Liver (tissue), 9 donors: Measurements from ENCODE around the gene RABGGTA. TPM values are rescaled to one million over a fixed set of nuclear protein-coding genes. Genes with fewer than 3 reads are reported as not detected.

ENCODE experiments used
- DNase-seq: peaks from one replicate; pipeline ENCODE4 v3.0.0-alpha.2; 2017; ENCODE audit warnings: low spot score
- H3K27ac ChIP-seq, 2 donors: one replicate each; pipeline ENCODE4 v1.7.0; 2013; ENCODE audit warnings: inconsistent platforms in 2 of 2, low read length in 2 of 2, control low read depth in 1 of 2, low read depth in 1 of 2, mild to moderate bottlenecking in 1 of 2
- H3K27me3 ChIP-seq, 4 donors: one replicate each; pipeline versions ENCODE4 v1.6.1 to v1.7.0; 2013; ENCODE audit warnings: low read length in 3 of 4, inconsistent platforms in 1 of 4, mild to moderate bottlenecking in 1 of 4, moderate library complexity in 1 of 4; ENCODE audit not compliant: control insufficient read depth in 4 of 4, insufficient read depth in 4 of 4
- H3K36me3 ChIP-seq, 4 donors: one replicate each; pipeline versions ENCODE4 v1.6.1 to v1.7.0; 2013; ENCODE audit warnings: low read length in 3 of 4, mild to moderate bottlenecking in 3 of 4, low read depth in 1 of 4, moderate library complexity in 1 of 4; ENCODE audit not compliant: control insufficient read depth in 4 of 4, insufficient read depth in 3 of 4
- H3K4me1 ChIP-seq, 4 donors: one replicate each; pipeline versions ENCODE4 v1.6.1 to v1.7.0; 2013; ENCODE audit warnings: low read length in 3 of 4, mild to moderate bottlenecking in 3 of 4, moderate library complexity in 1 of 4; ENCODE audit not compliant: control insufficient read depth in 4 of 4, insufficient read depth in 4 of 4
- H3K4me3 ChIP-seq, 3 donors: one replicate each; pipeline versions ENCODE4 v1.6.1 to v1.7.0; 2013; ENCODE audit warnings: low read length in 3 of 3, control low read depth in 1 of 3, low read depth in 1 of 3, mild to moderate bottlenecking in 1 of 3
- H3K9ac ChIP-seq, 2 donors: one replicate each; pipeline ENCODE4 v1.7.0; 2013; ENCODE audit warnings: low read length in 2 of 2, mild to moderate bottlenecking in 2 of 2, moderate library complexity in 2 of 2, control low read depth in 1 of 2, low read depth in 1 of 2
- H3K9me3 ChIP-seq, 4 donors: one replicate each; pipeline versions ENCODE4 v1.6.1 to v1.7.0; 2013; ENCODE audit warnings: low read length in 3 of 4; ENCODE audit not compliant: control insufficient read depth in 4 of 4
- FOXA1 ChIP-seq: IDR thresholded peaks from 2 replicates; pipeline ENCODE4 v1.6.1; 2016; ENCODE audit warnings: antibody characterized with exemption
- FOXA2 ChIP-seq: IDR thresholded peaks from 2 replicates; pipeline ENCODE4 v1.6.1; 2016; ENCODE audit warnings: antibody characterized with exemption
- HNF4A ChIP-seq, 2 donors: conservative IDR thresholded peaks; 2 replicates each; pipeline ENCODE4 v1.6.1; 2016; ENCODE audit warnings: antibody characterized with exemption in 2 of 2, mild to moderate bottlenecking in 2 of 2
- HNF4G ChIP-seq: IDR thresholded peaks from 2 replicates; pipeline ENCODE4 v1.6.1; 2016; ENCODE audit warnings: antibody characterized with exemption
- NR2F2 ChIP-seq: IDR thresholded peaks from 2 replicates; pipeline ENCODE4 v1.6.1; 2016; ENCODE audit warnings: antibody characterized with exemption
- RAD21 ChIP-seq, 2 donors: IDR thresholded peaks; 2 replicates each; pipeline ENCODE4 v1.6.1; 2016; ENCODE audit warnings: antibody characterized with exemption in 2 of 2, mild to moderate bottlenecking in 2 of 2
- SP1 ChIP-seq: IDR thresholded peaks from 2 replicates; pipeline ENCODE4 v1.6.1; 2018; ENCODE audit warnings: antibody characterized with exemption, mild to moderate bottlenecking
- WGBS: extraction: QIAGEN DNeasy Blood & Tissue Kit; methylation state at CpG from one replicate; pipeline ENCODE4 v1.1.7; 2013; 5-methylcytosine and 5-hydroxymethylcytosine counted together
- polyA plus RNA-seq, 2 donors: library from polyadenylated mRNA; stranded (reverse) in 1 of 2; unstranded in 1 of 2; fragments of 200-250 nt in 1 of 2; fragments of >200 nt in 1 of 2; fragmentation: Nextera tagmentation in 1 of 2; extraction: Ambion mirVana in 1 of 2; gene quantifications; one replicate each; pipeline versions ENCODE4 v1.2.1 to v1.2.3, GENCODE V29; 2013 to 2015
- total RNA-seq, 2 donors: library from RNA; depleted of rRNA; stranded (reverse); fragments of >200 nt; gene quantifications; one replicate each; pipeline ENCODE4 v1.2.3, GENCODE V29; 2014
- TF ChIP-seq, protein P1 (sequence below): IDR thresholded peaks from 2 replicates; pipeline ENCODE4 v1.6.1; 2016; ENCODE audit warnings: antibody characterized with exemption, mild to moderate bottlenecking
- TF ChIP-seq, protein P2 (sequence below): IDR thresholded peaks from 2 replicates; pipeline ENCODE4 v1.6.1; 2016; ENCODE audit warnings: antibody characterized with exemption
- TF ChIP-seq, protein P3 (sequence below): fragments of 150-350 bp; IDR thresholded peaks from 2 replicates; pipeline ENCODE4 v1.5.1; 2017; ENCODE audit warnings: improper control_type of control experiment, low read depth, low read length; ENCODE audit not compliant: missing input control
- TF ChIP-seq, protein P4 (sequence below): IDR thresholded peaks from 2 replicates; pipeline ENCODE4 v1.6.1; 2016; ENCODE audit warnings: antibody characterized with exemption
- donor health status: healthy.
- donor health status: healthy.
- donor health status: healthy.
- donor health status: healthy.
- donor health status: healthy.

The RABGGTA gene
- total and polyA plus RNA-seq, 4 donors, result 7.5 to 19.7 (median 13.2) TPM

DNA sequence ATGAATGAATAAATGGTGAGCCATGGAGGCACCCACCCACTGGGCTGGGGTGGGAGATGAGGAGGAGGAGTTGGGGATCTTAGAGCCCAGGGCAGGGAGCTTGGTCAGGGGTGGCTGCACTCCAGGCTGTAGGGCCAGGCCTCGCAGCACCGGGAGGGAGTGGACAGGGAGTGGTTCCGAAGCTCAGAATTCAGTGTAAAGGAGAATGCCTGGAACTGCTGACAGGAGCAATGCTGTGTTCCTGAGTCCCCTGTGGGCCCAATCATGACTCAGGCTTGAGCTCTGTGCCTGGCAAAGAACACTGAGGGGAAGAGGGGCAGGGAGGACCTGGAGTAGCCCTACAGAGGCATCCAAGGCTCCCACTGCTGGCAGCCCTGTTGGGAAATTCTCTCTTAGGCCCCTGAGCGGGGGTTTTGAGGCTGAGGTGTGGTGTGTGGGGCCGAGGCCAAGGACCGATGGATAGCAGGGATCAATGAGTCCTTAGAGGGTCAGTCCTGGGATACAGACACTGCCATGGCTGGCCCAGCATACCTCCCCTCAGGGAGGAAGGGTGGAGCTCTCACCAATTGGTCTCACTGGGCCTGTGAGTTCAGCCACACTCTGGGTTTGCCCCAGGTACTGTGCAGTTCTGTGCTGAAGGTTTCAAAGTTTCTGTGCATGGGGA lies 9.5 kb upstream of the RABGGTA start:
- H3K4me1 ChIP-seq, result peaks cover 0 to 9% (median 7%) of the 10 kb centered on the region in 4 donors
- 94% methylated on average over 6 of the region's 6 CpGs for WGBS
- H3K9me3 ChIP-seq, result no peaks in the 10 kb centered on the region
- TF ChIP-seq, protein P1, sequence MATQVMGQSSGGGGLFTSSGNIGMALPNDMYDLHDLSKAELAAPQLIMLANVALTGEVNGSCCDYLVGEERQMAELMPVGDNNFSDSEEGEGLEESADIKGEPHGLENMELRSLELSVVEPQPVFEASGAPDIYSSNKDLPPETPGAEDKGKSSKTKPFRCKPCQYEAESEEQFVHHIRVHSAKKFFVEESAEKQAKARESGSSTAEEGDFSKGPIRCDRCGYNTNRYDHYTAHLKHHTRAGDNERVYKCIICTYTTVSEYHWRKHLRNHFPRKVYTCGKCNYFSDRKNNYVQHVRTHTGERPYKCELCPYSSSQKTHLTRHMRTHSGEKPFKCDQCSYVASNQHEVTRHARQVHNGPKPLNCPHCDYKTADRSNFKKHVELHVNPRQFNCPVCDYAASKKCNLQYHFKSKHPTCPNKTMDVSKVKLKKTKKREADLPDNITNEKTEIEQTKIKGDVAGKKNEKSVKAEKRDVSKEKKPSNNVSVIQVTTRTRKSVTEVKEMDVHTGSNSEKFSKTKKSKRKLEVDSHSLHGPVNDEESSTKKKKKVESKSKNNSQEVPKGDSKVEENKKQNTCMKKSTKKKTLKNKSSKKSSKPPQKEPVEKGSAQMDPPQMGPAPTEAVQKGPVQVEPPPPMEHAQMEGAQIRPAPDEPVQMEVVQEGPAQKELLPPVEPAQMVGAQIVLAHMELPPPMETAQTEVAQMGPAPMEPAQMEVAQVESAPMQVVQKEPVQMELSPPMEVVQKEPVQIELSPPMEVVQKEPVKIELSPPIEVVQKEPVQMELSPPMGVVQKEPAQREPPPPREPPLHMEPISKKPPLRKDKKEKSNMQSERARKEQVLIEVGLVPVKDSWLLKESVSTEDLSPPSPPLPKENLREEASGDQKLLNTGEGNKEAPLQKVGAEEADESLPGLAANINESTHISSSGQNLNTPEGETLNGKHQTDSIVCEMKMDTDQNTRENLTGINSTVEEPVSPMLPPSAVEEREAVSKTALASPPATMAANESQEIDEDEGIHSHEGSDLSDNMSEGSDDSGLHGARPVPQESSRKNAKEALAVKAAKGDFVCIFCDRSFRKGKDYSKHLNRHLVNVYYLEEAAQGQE, result no peak
- TF ChIP-seq NR2F2 (no peak), HNF4A (conservative IDR thresholded peaks at IDR 0.05) (no peak), FOXA1 (no peak)
- H3K4me3 ChIP-seq, result no peak overlapping the region
- no peaks in the 10 kb centered on the region for H3K36me3 ChIP-seq
- H3K9ac ChIP-seq, result no peak overlapping the region
- H3K27me3 ChIP-seq, result no peaks in the 10 kb centered on the region
- DNase-seq, result no peak
- H3K27ac ChIP-seq, result no peak overlapping the region

DNA sequence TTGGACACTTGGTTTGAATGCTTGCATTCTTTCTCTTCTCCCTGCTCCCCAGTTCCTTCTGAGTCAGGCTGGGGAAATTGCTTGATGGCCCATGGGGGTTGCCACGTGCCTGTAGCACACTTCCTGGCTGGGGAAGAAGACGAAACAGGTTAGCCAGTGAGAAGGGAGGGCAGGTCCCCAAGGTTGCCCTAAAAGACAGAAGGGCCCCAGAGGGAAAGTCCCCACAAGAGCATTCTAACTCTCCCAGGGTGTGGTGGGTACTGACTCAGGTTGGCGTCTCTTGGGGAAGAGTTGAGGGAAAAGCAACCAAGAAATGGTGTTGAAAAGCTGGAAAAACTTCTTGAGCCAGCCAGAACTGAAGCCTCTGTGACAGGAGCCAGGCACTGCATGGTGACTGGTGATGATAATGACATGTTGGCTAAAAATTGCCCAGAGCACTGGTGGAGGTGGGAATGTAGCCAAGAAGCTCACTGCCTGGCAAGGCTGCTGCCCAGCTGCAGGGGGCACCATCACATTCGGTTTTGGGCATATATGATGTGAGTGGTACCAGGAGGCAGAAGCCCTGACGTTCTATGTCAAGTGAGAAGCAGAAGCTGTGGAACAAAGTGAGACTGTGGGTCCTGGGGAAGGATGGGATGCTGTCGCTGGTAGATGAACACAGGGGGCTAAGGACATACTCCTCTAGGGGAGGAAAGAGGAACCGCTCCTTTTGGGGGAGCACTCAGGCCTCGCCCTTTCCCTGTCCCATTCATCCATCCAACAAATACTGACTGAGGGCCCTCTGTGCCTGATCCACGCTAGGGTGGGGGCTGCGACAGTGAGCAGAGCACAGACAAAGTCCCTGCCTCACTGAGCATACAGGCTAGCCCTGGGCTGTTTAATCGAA lies 8.1 kb upstream of the RABGGTA start:
- H3K36me3 ChIP-seq, result no peaks in the 10 kb centered on the region
- TF ChIP-seq, protein P2, sequence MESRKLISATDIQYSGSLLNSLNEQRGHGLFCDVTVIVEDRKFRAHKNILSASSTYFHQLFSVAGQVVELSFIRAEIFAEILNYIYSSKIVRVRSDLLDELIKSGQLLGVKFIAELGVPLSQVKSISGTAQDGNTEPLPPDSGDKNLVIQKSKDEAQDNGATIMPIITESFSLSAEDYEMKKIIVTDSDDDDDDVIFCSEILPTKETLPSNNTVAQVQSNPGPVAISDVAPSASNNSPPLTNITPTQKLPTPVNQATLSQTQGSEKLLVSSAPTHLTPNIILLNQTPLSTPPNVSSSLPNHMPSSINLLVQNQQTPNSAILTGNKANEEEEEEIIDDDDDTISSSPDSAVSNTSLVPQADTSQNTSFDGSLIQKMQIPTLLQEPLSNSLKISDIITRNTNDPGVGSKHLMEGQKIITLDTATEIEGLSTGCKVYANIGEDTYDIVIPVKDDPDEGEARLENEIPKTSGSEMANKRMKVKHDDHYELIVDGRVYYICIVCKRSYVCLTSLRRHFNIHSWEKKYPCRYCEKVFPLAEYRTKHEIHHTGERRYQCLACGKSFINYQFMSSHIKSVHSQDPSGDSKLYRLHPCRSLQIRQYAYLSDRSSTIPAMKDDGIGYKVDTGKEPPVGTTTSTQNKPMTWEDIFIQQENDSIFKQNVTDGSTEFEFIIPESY, result no peak
- TF ChIP-seq, protein P3, sequence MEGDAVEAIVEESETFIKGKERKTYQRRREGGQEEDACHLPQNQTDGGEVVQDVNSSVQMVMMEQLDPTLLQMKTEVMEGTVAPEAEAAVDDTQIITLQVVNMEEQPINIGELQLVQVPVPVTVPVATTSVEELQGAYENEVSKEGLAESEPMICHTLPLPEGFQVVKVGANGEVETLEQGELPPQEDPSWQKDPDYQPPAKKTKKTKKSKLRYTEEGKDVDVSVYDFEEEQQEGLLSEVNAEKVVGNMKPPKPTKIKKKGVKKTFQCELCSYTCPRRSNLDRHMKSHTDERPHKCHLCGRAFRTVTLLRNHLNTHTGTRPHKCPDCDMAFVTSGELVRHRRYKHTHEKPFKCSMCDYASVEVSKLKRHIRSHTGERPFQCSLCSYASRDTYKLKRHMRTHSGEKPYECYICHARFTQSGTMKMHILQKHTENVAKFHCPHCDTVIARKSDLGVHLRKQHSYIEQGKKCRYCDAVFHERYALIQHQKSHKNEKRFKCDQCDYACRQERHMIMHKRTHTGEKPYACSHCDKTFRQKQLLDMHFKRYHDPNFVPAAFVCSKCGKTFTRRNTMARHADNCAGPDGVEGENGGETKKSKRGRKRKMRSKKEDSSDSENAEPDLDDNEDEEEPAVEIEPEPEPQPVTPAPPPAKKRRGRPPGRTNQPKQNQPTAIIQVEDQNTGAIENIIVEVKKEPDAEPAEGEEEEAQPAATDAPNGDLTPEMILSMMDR, result peak; percentile 19
- TF ChIP-seq, protein P4, sequence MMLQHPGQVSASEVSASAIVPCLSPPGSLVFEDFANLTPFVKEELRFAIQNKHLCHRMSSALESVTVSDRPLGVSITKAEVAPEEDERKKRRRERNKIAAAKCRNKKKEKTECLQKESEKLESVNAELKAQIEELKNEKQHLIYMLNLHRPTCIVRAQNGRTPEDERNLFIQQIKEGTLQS, result no peak
- TF ChIP-seq FOXA2 (no peak), HNF4G (no peak), RAD21 (IDR thresholded peaks at IDR 0.05) (peak in 1 of 2 donors; percentile 42), HNF4A (conservative IDR thresholded peaks at IDR 0.05) (no peak), FOXA1 (no peak), SP1 (no peak)
- no peak overlapping the region for H3K9ac ChIP-seq
- H3K27me3 ChIP-seq, result no peaks in the 10 kb centered on the region
- no peaks in the 10 kb centered on the region for H3K9me3 ChIP-seq
- no peak overlapping the region for H3K4me3 ChIP-seq
- WGBS, result 79% methylated on average over 11 of the region's 11 CpGs
- H3K27ac ChIP-seq, result no peak overlapping the region
- DNase-seq, result no peak
- peaks cover 0 to 9% (median 8%) of the 10 kb centered on the region in 4 donors for H3K4me1 ChIP-seq
